Measurements from ENCODE around the gene CDC14A.

The CDC14A gene

DNA sequence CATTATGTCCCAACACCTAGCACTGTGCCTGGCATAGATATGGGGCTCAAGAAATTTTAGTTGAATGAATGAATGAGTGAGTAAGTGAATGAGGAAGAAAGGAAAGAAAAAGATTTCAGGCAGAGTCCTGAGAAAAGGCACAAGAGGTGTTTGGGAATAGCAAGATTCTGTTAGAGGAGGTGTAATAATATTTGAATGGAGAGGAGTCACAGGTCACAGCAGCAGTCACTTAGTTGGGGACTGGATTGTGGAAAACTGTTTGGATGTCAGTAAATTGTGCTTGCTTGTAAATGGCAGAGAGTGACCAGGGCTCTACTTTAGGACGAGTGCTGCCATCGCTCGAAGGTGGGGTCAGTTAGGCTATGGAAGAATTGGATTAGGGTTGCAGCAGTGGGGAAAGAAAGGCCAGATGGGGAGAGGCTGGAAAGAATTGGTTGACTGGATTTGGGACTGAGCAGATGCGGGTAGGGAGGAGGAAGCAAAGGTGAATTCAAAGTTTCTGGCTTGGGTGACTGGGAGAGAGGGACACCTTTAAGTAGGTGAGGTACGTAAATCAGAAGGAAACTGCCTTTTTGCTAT, 9.3 kb downstream of the CDC14A start:
- Histone ChIP-seq H2AK5ac (ENCODE audit: low read length, severe bottlenecking) (peak overlapping the region; percentile 94), H4K91ac (ENCODE audit: low read length) (no peak overlapping the region), H3K4me1 (ENCODE audit: control insufficient read depth, insufficient read depth, low read depth, low read length) (peaks cover 5% of the 10 kb centered on the region), H3K9me3 (ENCODE audit: control insufficient read depth, low read length) (no peaks in the 10 kb centered on the region), H2BK120ac (ENCODE audit: low read depth, low read length) (no peak overlapping the region), H3K9ac (ENCODE audit: low read length) (no peak overlapping the region), H3K36me3 (ENCODE audit: control insufficient read depth in 1 of 2, insufficient read depth in 2 of 2, low read depth in 1 of 2, low read length in 2 of 2) (no peaks in the 10 kb centered on the region), H2AFZ (ENCODE audit: low read depth, low read length) (no peak overlapping the region), H2BK5ac (ENCODE audit: low read depth, low read length, poor library complexity, severe bottlenecking) (no peak overlapping the region), H3K23ac (ENCODE audit: low read length in 2 of 2) (no peak overlapping the region), H3K4me2 (ENCODE audit: low read length, poor library complexity, severe bottlenecking) (no peak overlapping the region), H3K4ac (ENCODE audit: low read depth in 1 of 2, low read length in 2 of 2) (no peak overlapping the region), H4K8ac (ENCODE audit: low read length) (no peak overlapping the region), H2BK12ac (ENCODE audit: low read length in 2 of 2) (no peak overlapping the region), H3K79me1 (replicated peaks; ENCODE audit: low read length, poor library complexity, severe bottlenecking) (peaks cover 17% of the 10 kb centered on the region), H2BK15ac (ENCODE audit: low read depth, poor library complexity, severe bottlenecking) (no peak overlapping the region), H3K18ac (ENCODE audit: low read depth in 1 of 2, low read length in 2 of 2) (no peak overlapping the region), H3K27me3 (ENCODE audit: control insufficient read depth in 1 of 2, insufficient read depth in 1 of 2, low read length in 2 of 2) (no peaks in the 10 kb centered on the region), H3K4me3 (ENCODE audit: insufficient read depth in 1 of 2, low read depth in 1 of 2, low read length in 2 of 2) (no peak overlapping the region), H3K14ac (ENCODE audit: low read length in 2 of 2) (no peak overlapping the region), H3K27ac (ENCODE audit: low read length, poor library complexity, severe bottlenecking) (no peak overlapping the region)
- WGBS: 91% methylated on average over 5 of the region's 5 CpGs
- DNase-seq: no peak

DNA sequence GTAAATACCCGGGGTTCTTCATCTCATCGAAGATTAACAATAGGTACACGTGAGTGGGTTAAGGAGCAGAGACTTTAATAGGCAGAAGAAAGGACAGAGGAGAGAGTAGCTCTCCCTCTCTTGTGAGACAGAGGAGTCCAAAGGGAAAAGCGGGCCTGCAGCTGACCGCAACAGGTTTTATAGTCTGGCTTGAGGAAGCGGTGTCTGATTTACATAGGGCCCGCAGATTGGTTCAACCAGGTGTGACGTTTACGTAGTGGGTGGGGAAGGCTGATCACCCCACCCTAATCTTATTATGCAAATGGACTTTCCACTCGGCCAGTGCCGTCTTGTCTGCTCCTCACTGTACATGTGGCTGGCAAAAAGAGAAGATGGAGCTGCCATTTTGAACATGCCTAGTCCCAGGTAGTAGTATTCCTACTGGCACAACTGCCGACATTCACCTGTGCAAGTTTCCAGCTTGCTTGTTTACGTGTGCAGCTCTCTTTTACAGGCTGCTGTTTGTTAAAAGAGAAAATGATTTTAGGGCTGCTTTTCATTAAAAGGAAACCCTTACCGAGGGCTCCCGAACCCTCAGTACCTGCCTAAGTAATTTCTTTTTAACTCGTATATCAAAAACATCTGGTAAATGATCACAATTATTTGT, 10.6 kb downstream of the CDC14A start:
- H3K27ac ChIP-seq (ENCODE audit: low read length, poor library complexity, severe bottlenecking): no peak overlapping the region
- peaks cover 16% of the 10 kb centered on the region for H3K79me1 ChIP-seq (replicated peaks; ENCODE audit: low read length, poor library complexity, severe bottlenecking)
- H3K9me3 ChIP-seq (ENCODE audit: control insufficient read depth, low read length): no peaks in the 10 kb centered on the region
- no peak for DNase-seq
- H2AK5ac ChIP-seq (ENCODE audit: low read length, severe bottlenecking): no peak overlapping the region
- no peak overlapping the region for H4K8ac ChIP-seq (ENCODE audit: low read length)
- no peak overlapping the region for H4K91ac ChIP-seq (ENCODE audit: low read length)
- no peak overlapping the region for H3K18ac ChIP-seq (ENCODE audit: low read depth in 1 of 2, low read length in 2 of 2)
- H3K14ac ChIP-seq (ENCODE audit: low read length in 2 of 2): no peak overlapping the region
- no peak overlapping the region for H2BK15ac ChIP-seq (ENCODE audit: low read depth, poor library complexity, severe bottlenecking)
- no peak overlapping the region for H2BK5ac ChIP-seq (ENCODE audit: low read depth, low read length, poor library complexity, severe bottlenecking)
- H3K4me1 ChIP-seq (ENCODE audit: control insufficient read depth, insufficient read depth, low read depth, low read length): peaks cover 5% of the 10 kb centered on the region
- no peaks in the 10 kb centered on the region for H3K27me3 ChIP-seq (ENCODE audit: control insufficient read depth in 1 of 2, insufficient read depth in 1 of 2, low read length in 2 of 2)
- H2BK12ac ChIP-seq (ENCODE audit: low read length in 2 of 2): no peak overlapping the region
- no peak overlapping the region for H3K4ac ChIP-seq (ENCODE audit: low read depth in 1 of 2, low read length in 2 of 2)
- no peak overlapping the region for H3K4me2 ChIP-seq (ENCODE audit: low read length, poor library complexity, severe bottlenecking)
- no peak overlapping the region for H3K23ac ChIP-seq (ENCODE audit: low read length in 2 of 2)
- WGBS: 93% methylated on average over 12 of the region's 16 CpGs
- no peak overlapping the region for H2AFZ ChIP-seq (ENCODE audit: low read depth, low read length)
- no peak overlapping the region for H3K9ac ChIP-seq (ENCODE audit: low read length)
- H2BK120ac ChIP-seq (ENCODE audit: low read depth, low read length): no peak overlapping the region
- no peak overlapping the region for H3K4me3 ChIP-seq (ENCODE audit: insufficient read depth in 1 of 2, low read depth in 1 of 2, low read length in 2 of 2)
- no peaks in the 10 kb centered on the region for H3K36me3 ChIP-seq (ENCODE audit: control insufficient read depth in 1 of 2, insufficient read depth in 2 of 2, low read depth in 1 of 2, low read length in 2 of 2)

GRCh38 chr1:100363831-100364230, 11.5 kb downstream of the CDC14A start:
- H3K18ac ChIP-seq (ENCODE audit: low read depth in 1 of 2, low read length in 2 of 2): no peak overlapping the region
- H2BK120ac ChIP-seq (ENCODE audit: low read depth, low read length): no peak overlapping the region
- no peak overlapping the region for H3K23ac ChIP-seq (ENCODE audit: low read length in 2 of 2)
- WGBS: 96% methylated on average over 4 of the region's 4 CpGs
- no peaks in the 10 kb centered on the region for H3K36me3 ChIP-seq (ENCODE audit: control insufficient read depth in 1 of 2, insufficient read depth in 2 of 2, low read depth in 1 of 2, low read length in 2 of 2)
- no peak overlapping the region for H3K4ac ChIP-seq (ENCODE audit: low read depth in 1 of 2, low read length in 2 of 2)
- no peak overlapping the region for H4K8ac ChIP-seq (ENCODE audit: low read length)
- H3K79me1 ChIP-seq (replicated peaks; ENCODE audit: low read length, poor library complexity, severe bottlenecking): peaks cover 17% of the 10 kb centered on the region
- no peak overlapping the region for H3K4me2 ChIP-seq (ENCODE audit: low read length, poor library complexity, severe bottlenecking)
- no peak for DNase-seq
- no peak overlapping the region for H3K9ac ChIP-seq (ENCODE audit: low read length)
- H4K91ac ChIP-seq (ENCODE audit: low read length): no peak overlapping the region
- H2AFZ ChIP-seq (ENCODE audit: low read depth, low read length): no peak overlapping the region
- no peak overlapping the region for H2BK15ac ChIP-seq (ENCODE audit: low read depth, poor library complexity, severe bottlenecking)
- peaks cover 5% of the 10 kb centered on the region for H3K4me1 ChIP-seq (ENCODE audit: control insufficient read depth, insufficient read depth, low read depth, low read length)
- no peak overlapping the region for H3K27ac ChIP-seq (ENCODE audit: low read length, poor library complexity, severe bottlenecking)
- H3K4me3 ChIP-seq (ENCODE audit: insufficient read depth in 1 of 2, low read depth in 1 of 2, low read length in 2 of 2): no peak overlapping the region
- no peak overlapping the region for H2BK5ac ChIP-seq (ENCODE audit: low read depth, low read length, poor library complexity, severe bottlenecking)
- no peak overlapping the region for H3K14ac ChIP-seq (ENCODE audit: low read length in 2 of 2)
- H2AK5ac ChIP-seq (ENCODE audit: low read length, severe bottlenecking): no peak overlapping the region
- no peaks in the 10 kb centered on the region for H3K27me3 ChIP-seq (ENCODE audit: control insufficient read depth in 1 of 2, insufficient read depth in 1 of 2, low read length in 2 of 2)
- H3K9me3 ChIP-seq (ENCODE audit: control insufficient read depth, low read length): no peaks in the 10 kb centered on the region
- no peak overlapping the region for H2BK12ac ChIP-seq (ENCODE audit: low read length in 2 of 2)

GRCh38 chr1:100364697-100365096, 12.4 kb downstream of the CDC14A start:
- H3K36me3 ChIP-seq (ENCODE audit: control insufficient read depth in 1 of 2, insufficient read depth in 2 of 2, low read depth in 1 of 2, low read length in 2 of 2): no peaks in the 10 kb centered on the region
- H3K4me1 ChIP-seq (ENCODE audit: control insufficient read depth, insufficient read depth, low read depth, low read length): peaks cover 3% of the 10 kb centered on the region
- no peak overlapping the region for H2BK15ac ChIP-seq (ENCODE audit: low read depth, poor library complexity, severe bottlenecking)
- DNase-seq: no peak
- no peak overlapping the region for H2AFZ ChIP-seq (ENCODE audit: low read depth, low read length)
- H3K4me2 ChIP-seq (ENCODE audit: low read length, poor library complexity, severe bottlenecking): no peak overlapping the region
- no peak overlapping the region for H3K9ac ChIP-seq (ENCODE audit: low read length)
- no peak overlapping the region for H4K91ac ChIP-seq (ENCODE audit: low read length)
- H2BK120ac ChIP-seq (ENCODE audit: low read depth, low read length): no peak overlapping the region
- H2AK5ac ChIP-seq (ENCODE audit: low read length, severe bottlenecking): no peak overlapping the region
- H2BK12ac ChIP-seq (ENCODE audit: low read length in 2 of 2): no peak overlapping the region
- WGBS: 97% methylated on average over 3 of the region's 3 CpGs
- H3K9me3 ChIP-seq (ENCODE audit: control insufficient read depth, low read length): no peaks in the 10 kb centered on the region
- no peak overlapping the region for H3K23ac ChIP-seq (ENCODE audit: low read length in 2 of 2)
- H3K14ac ChIP-seq (ENCODE audit: low read length in 2 of 2): no peak overlapping the region
- no peak overlapping the region for H3K4ac ChIP-seq (ENCODE audit: low read depth in 1 of 2, low read length in 2 of 2)
- no peak overlapping the region for H4K8ac ChIP-seq (ENCODE audit: low read length)
- no peak overlapping the region for H3K18ac ChIP-seq (ENCODE audit: low read depth in 1 of 2, low read length in 2 of 2)
- H3K27me3 ChIP-seq (ENCODE audit: control insufficient read depth in 1 of 2, insufficient read depth in 1 of 2, low read length in 2 of 2): no peaks in the 10 kb centered on the region
- H3K27ac ChIP-seq (ENCODE audit: low read length, poor library complexity, severe bottlenecking): no peak overlapping the region
- H3K4me3 ChIP-seq (ENCODE audit: insufficient read depth in 1 of 2, low read depth in 1 of 2, low read length in 2 of 2): no peak overlapping the region
- H2BK5ac ChIP-seq (ENCODE audit: low read depth, low read length, poor library complexity, severe bottlenecking): no peak overlapping the region
- peaks cover 16% of the 10 kb centered on the region for H3K79me1 ChIP-seq (replicated peaks; ENCODE audit: low read length, poor library complexity, severe bottlenecking)
